ENCODE results near the gene CCDC85C. TPM values are rescaled to one million over a fixed set of nuclear protein-coding genes. Genes with fewer than 3 reads are reported as not detected.

CCDC85C gene
- polyA plus RNA-seq, 1 of the 3 experiments (the other 2 are of a cell fraction) = 9.6 TPM

DNA sequence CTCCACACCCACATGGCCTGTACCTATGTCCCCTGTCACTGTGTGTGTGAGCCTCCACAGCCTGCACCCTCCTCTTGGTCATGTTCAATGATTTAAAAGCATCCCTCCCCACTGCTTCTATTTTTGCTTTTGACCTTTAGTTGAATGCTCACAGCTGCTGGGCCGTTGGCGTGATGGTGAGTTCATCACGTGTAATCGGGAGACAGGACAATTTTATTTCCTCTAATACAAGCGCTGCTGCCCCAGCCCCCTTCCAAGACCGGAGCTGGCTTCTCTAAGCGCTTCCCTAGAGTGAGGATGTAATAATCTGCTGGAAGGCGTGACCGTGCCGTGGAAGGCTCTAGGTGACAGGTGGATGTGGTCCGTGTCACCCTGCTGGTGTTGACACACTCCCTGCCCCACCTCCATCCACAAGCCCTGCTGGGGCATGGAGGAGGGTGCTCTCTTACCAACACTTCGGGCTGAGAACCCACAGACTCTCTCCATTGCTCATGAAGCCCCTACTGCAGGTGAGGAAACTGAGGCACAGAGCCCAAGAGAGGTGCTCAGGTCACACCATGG is 25.4 kb downstream of the CCDC85C start:
- H3K9ac ChIP-seq = no peak overlapping the region
- peaks cover 14% of the 10 kb centered on the region for H3F3A ChIP-seq (replicated peaks; ENCODE audit: insufficient read depth)
- no peak overlapping the region for H3K4me3 ChIP-seq (ENCODE audit: low read depth in 2 of 2, low read length in 1 of 2)
- 69% methylated on average over 12 of the region's 12 CpGs for WGBS (ENCODE audit: low lambda C conversion rate)
- no peak for TF ChIP-seq TEAD4 (IDR thresholded peaks at IDR 0.05; ENCODE audit: borderline replicate concordance, insufficient read depth)
- no peak for TF ChIP-seq EP300 (IDR thresholded peaks at IDR 0.05; ENCODE audit: borderline replicate concordance in 1 of 2, low read depth in 1 of 2, low read length in 1 of 2)
- no peak for TF ChIP-seq RXRA (IDR thresholded peaks at IDR 0.05; ENCODE audit: borderline replicate concordance, low read depth)
- TF ChIP-seq SMC3 (IDR thresholded peaks at IDR 0.05; ENCODE audit: low read depth, low read length) = no peak
- TF ChIP-seq, protein P1, sequence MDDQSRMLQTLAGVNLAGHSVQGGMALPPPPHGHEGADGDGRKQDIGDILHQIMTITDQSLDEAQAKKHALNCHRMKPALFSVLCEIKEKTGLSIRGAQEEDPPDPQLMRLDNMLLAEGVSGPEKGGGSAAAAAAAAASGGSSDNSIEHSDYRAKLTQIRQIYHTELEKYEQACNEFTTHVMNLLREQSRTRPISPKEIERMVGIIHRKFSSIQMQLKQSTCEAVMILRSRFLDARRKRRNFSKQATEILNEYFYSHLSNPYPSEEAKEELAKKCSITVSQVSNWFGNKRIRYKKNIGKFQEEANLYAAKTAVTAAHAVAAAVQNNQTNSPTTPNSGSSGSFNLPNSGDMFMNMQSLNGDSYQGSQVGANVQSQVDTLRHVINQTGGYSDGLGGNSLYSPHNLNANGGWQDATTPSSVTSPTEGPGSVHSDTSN (IDR thresholded peaks at IDR 0.05) = no peak
- TF ChIP-seq YY1 (IDR thresholded peaks at IDR 0.05; ENCODE audit: low read depth) = no peak
- no peak for TF ChIP-seq CHD2 (IDR thresholded peaks at IDR 0.05; ENCODE audit: low read length, partially characterized antibody)
- no peak for TF ChIP-seq POLR2AphosphoS5 (IDR thresholded peaks at IDR 0.05; ENCODE audit: low read depth, low read length)
- no peak for TF ChIP-seq GATA2 (CRISPR knock-in tag; IDR thresholded peaks at IDR 0.05)
- no peak for TF ChIP-seq FOSL2 (IDR thresholded peaks at IDR 0.05; ENCODE audit: borderline replicate concordance, low read depth)
- TF ChIP-seq EZH2phosphoT487 (IDR thresholded peaks at IDR 0.05; ENCODE audit: borderline replicate concordance, low read depth) = no peak
- TF ChIP-seq JUND (IDR thresholded peaks at IDR 0.05) = no peak
- TF ChIP-seq MXI1 (IDR thresholded peaks at IDR 0.05; ENCODE audit: low read depth, low read length) = no peak
- no peaks in the 10 kb centered on the region for H3K9me3 ChIP-seq
- H3K27ac ChIP-seq (ENCODE audit: low read depth in 2 of 2, low read length in 1 of 2) = peak overlapping the region in 1 of 2 experiments; percentile 40; a peak in 1 of 4 replicates
- H3K4me2 ChIP-seq = peak overlapping the region; percentile 40
- H3K79me2 ChIP-seq (ENCODE audit: insufficient read depth) = peaks cover 72% of the 10 kb centered on the region
- no peaks in the 10 kb centered on the region for H3K9me2 ChIP-seq
- no peaks in the 10 kb centered on the region for H3K36me3 ChIP-seq (replicated peaks in 1 of 2; ENCODE audit: control insufficient read depth in 1 of 2, insufficient read depth in 2 of 2, low read length in 1 of 2)
- POLR2A ChIA-PET = no interaction called here
- CTCF ChIA-PET = no interaction called here
- H3K27me3 ChIP-seq (ENCODE audit: insufficient read depth) = no peaks in the 10 kb centered on the region
- H3K4me1 ChIP-seq (ENCODE audit: control insufficient read depth in 1 of 2, insufficient read depth in 2 of 2, low read depth in 1 of 2, low read length in 1 of 2) = peaks cover 44 to 80% of the 10 kb centered on the region in 2 experiments
- H4K20me1 ChIP-seq (ENCODE audit: insufficient read depth) = peaks cover 29% of the 10 kb centered on the region
- no peak for DNase-seq
- no peak overlapping the region for H2AFZ ChIP-seq (ENCODE audit: low read depth)

DNA sequence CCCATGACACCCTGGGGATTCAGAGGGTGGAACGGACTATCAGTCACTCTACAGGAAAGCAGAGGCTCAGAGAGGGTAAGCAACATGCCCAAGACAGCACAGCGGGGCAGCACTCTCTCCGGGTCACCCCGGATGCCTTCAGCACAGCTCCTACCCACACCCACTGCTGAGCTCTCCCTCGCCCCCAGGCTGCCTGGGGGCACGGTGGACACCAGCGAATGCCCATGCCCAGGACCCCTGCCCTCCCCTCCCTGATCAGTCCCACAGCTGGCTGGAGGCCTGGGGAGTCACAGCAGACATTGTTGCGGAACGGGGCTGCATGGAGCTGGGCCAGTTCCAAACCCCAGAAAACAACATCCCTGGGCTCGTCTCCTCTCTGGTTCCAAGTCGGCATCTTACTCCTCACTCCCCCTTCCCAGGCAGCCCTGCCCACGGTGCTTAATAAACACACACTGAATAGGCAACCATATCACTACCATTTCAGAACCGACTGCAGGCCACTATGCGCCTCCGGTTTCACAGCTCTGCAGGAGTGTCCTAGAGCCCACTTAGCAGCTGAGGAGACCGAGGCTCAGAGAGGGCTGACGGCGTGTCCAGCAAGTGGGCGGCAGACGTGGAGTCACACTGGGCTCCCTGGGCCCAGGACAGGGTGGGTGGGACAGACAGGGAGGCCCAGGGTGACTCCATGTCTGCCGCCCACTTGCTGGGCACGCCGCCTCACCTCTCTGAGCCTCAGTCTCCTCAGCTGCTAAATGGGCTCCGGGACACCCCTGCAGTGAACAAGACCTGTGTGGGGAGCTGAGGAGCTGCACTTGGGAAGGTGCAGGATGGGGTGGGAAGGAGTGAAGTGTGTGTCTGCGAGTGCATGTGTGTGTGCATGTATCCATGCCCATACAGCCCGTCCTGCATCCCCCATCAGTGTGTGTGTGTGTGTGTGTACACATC is 27.0 kb downstream of the CCDC85C start:
- H3K27ac ChIP-seq (ENCODE audit: low read depth in 2 of 2, low read length in 1 of 2) = peak overlapping the region in 1 of 2 experiments; percentile 95; a peak in 2 of 4 replicates
- TF ChIP-seq TCF12 (IDR thresholded peaks at IDR 0.05) (no peak), FOXM1 (IDR thresholded peaks at IDR 0.05; ENCODE audit: low read depth) (no peak), FOXJ3 (CRISPR knock-in tag; IDR thresholded peaks at IDR 0.05) (no peak), FOSL2 (IDR thresholded peaks at IDR 0.05; ENCODE audit: borderline replicate concordance, low read depth) (no peak), NFIC (IDR thresholded peaks at IDR 0.05; ENCODE audit: borderline replicate concordance) (no peak), GATA2 (CRISPR knock-in tag; IDR thresholded peaks at IDR 0.05) (no peak), SMC3 (IDR thresholded peaks at IDR 0.05; ENCODE audit: low read depth, low read length) (no peak)
- TF ChIP-seq, protein P1 (IDR thresholded peaks at IDR 0.05) = no peak
- TF ChIP-seq, protein P2, sequence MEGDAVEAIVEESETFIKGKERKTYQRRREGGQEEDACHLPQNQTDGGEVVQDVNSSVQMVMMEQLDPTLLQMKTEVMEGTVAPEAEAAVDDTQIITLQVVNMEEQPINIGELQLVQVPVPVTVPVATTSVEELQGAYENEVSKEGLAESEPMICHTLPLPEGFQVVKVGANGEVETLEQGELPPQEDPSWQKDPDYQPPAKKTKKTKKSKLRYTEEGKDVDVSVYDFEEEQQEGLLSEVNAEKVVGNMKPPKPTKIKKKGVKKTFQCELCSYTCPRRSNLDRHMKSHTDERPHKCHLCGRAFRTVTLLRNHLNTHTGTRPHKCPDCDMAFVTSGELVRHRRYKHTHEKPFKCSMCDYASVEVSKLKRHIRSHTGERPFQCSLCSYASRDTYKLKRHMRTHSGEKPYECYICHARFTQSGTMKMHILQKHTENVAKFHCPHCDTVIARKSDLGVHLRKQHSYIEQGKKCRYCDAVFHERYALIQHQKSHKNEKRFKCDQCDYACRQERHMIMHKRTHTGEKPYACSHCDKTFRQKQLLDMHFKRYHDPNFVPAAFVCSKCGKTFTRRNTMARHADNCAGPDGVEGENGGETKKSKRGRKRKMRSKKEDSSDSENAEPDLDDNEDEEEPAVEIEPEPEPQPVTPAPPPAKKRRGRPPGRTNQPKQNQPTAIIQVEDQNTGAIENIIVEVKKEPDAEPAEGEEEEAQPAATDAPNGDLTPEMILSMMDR (IDR thresholded peaks at IDR 0.05) = no peak
- TF ChIP-seq, protein P3, sequence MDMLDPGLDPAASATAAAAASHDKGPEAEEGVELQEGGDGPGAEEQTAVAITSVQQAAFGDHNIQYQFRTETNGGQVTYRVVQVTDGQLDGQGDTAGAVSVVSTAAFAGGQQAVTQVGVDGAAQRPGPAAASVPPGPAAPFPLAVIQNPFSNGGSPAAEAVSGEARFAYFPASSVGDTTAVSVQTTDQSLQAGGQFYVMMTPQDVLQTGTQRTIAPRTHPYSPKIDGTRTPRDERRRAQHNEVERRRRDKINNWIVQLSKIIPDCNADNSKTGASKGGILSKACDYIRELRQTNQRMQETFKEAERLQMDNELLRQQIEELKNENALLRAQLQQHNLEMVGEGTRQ (IDR thresholded peaks at IDR 0.05; ENCODE audit: borderline replicate concordance, low read depth, low read length) = no peak
- TF ChIP-seq, protein P4, sequence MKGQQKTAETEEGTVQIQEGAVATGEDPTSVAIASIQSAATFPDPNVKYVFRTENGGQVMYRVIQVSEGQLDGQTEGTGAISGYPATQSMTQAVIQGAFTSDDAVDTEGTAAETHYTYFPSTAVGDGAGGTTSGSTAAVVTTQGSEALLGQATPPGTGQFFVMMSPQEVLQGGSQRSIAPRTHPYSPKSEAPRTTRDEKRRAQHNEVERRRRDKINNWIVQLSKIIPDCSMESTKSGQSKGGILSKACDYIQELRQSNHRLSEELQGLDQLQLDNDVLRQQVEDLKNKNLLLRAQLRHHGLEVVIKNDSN (IDR thresholded peaks at IDR 0.05; ENCODE audit: borderline replicate concordance, low read depth) = no peak
- POLR2A ChIA-PET = interaction anchor here (0.6 kb wide), 1 partner anchor 404 kb away, joined by 3 read pairs; no protein-coding TSS in a partner anchor
- no peak overlapping the region for H2AFZ ChIP-seq (ENCODE audit: low read depth)
- no peak overlapping the region for H3K9ac ChIP-seq
- peaks cover 63% of the 10 kb centered on the region for H3K79me2 ChIP-seq (ENCODE audit: insufficient read depth)
- H4K20me1 ChIP-seq (ENCODE audit: insufficient read depth) = peaks cover 33% of the 10 kb centered on the region
- H3K9me2 ChIP-seq = no peaks in the 10 kb centered on the region
- no peak overlapping the region for H3K4me3 ChIP-seq (ENCODE audit: low read depth in 2 of 2, low read length in 1 of 2)
- DNase-seq = no peak
- 81% methylated on average over 16 of the region's 26 CpGs for WGBS (ENCODE audit: low lambda C conversion rate)
- no peaks in the 10 kb centered on the region for H3K27me3 ChIP-seq (ENCODE audit: insufficient read depth)
- no peaks in the 10 kb centered on the region for H3K9me3 ChIP-seq
- H3F3A ChIP-seq (replicated peaks; ENCODE audit: insufficient read depth) = peaks cover 14% of the 10 kb centered on the region
- H3K4me1 ChIP-seq (ENCODE audit: control insufficient read depth in 1 of 2, insufficient read depth in 2 of 2, low read depth in 1 of 2, low read length in 1 of 2) = peaks cover 51 to 96% of the 10 kb centered on the region in 2 experiments
- H3K4me2 ChIP-seq = no peak overlapping the region
- CTCF ChIA-PET = interaction anchor here (1.4 to 2.3 kb wide), 10 partner anchors 12 to 51 kb away, joined by 3 to 14 read pairs (median 4); no protein-coding TSS in a partner anchor
- H3K36me3 ChIP-seq (replicated peaks in 1 of 2; ENCODE audit: control insufficient read depth in 1 of 2, insufficient read depth in 2 of 2, low read length in 1 of 2) = no peaks in the 10 kb centered on the region
